WTC11 (cell line): Measurements from ENCODE around the gene APOF.

Experiments used
- JUN ChIP-seq: sonication (generic); formaldehyde crosslinking; IDR thresholded peaks from 2 replicates; pipeline ENCODE4 v1.8.0; 2023; ENCODE audit warnings: mild to moderate bottlenecking, missing genetic modification reagents
- TF ChIP-seq, protein P1 (sequence below): fragments of 200-600 bp; IDR thresholded peaks from 2 replicates; pipeline ENCODE4 v1.8.0; 2022; ENCODE audit warnings: antibody characterized with exemption
- TF ChIP-seq, protein P2 (sequence below): sonication (generic); formaldehyde crosslinking; IDR thresholded peaks from 2 replicates; pipeline ENCODE4 v1.8.1; 2023; ENCODE audit warnings: mild to moderate bottlenecking, moderate library complexity, missing genetic modification reagents

DNA sequence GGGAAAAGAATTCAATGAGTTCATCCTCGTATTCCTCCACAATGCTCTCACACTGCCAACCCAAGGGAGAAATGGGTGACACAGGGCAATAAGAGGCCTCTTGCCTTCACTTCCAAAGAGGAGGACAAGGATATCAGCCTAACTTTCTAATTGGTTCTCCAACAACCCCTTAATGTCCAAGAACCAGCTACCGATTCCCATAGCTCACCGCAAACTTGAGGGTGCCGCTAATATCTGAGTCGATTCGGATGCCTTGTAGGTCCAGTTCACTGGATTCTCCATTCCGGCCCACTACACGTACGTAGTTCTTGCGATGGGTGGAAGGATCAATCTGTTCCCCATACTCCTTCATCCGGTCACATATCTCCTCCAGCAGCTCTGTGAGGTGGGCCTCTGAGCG lies 51.7 kb downstream of the APOF start:
- TF ChIP-seq, protein P1, sequence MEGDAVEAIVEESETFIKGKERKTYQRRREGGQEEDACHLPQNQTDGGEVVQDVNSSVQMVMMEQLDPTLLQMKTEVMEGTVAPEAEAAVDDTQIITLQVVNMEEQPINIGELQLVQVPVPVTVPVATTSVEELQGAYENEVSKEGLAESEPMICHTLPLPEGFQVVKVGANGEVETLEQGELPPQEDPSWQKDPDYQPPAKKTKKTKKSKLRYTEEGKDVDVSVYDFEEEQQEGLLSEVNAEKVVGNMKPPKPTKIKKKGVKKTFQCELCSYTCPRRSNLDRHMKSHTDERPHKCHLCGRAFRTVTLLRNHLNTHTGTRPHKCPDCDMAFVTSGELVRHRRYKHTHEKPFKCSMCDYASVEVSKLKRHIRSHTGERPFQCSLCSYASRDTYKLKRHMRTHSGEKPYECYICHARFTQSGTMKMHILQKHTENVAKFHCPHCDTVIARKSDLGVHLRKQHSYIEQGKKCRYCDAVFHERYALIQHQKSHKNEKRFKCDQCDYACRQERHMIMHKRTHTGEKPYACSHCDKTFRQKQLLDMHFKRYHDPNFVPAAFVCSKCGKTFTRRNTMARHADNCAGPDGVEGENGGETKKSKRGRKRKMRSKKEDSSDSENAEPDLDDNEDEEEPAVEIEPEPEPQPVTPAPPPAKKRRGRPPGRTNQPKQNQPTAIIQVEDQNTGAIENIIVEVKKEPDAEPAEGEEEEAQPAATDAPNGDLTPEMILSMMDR: no peak
- TF ChIP-seq, protein P2, sequence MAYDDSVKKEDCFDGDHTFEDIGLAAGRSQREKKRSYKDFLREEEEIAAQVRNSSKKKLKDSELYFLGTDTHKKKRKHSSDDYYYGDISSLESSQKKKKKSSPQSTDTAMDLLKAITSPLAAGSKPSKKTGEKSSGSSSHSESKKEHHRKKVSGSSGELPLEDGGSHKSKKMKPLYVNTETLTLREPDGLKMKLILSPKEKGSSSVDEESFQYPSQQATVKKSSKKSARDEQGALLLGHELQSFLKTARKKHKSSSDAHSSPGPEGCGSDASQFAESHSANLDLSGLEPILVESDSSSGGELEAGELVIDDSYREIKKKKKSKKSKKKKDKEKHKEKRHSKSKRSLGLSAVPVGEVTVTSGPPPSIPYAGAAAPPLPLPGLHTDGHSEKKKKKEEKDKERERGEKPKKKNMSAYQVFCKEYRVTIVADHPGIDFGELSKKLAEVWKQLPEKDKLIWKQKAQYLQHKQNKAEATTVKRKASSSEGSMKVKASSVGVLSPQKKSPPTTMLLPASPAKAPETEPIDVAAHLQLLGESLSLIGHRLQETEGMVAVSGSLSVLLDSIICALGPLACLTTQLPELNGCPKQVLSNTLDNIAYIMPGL (CRISPR knock-in tag): no peak
- no peak for TF ChIP-seq JUN
